ENCODE measurements around the gene RNGTT.
"Not testable (repeated sequence)": the region's sequence is repeated elsewhere in the genome, so short reads cannot be mapped to it uniquely, and the experiment has no call there.

RNGTT gene

DNA sequence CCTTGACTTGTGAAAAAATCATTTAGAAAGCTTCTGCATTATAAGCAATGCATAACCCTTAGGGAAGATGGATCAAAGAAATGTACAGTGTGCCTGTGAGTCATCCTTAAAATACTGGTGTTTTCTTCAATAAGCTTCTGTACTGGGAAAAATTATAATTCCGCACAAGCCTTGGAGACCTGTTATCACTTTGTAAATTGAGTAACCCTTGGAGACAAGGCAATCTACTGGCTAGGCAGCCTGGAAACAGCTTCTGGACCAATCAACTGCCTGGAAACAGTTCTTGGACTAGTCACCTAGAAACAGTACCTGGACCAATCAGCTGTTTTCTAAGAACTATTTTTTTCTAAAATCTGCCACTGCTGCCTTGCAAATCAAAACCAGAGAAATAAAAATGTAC is 25.8 kb upstream of the RNGTT start:
- H3K27me3 Mint-ChIP-seq (ENCODE audit: low read depth) = no peaks in the 10 kb centered on the region
- H3K4me1 Mint-ChIP-seq = peaks cover 12% of the 10 kb centered on the region
- no peaks in the 10 kb centered on the region for H3K9me3 Mint-ChIP-seq
- H3K36me3 Mint-ChIP-seq (ENCODE audit: low read depth) = no peaks in the 10 kb centered on the region
- TF ChIP-seq CTCF (IDR thresholded peaks at IDR 0.05; ENCODE audit: unreplicated experiment in 3 of 3) = no peak
- H3K4me3 Mint-ChIP-seq = no peak overlapping the region
- H3K27ac Mint-ChIP-seq = peak overlapping the region; percentile 7 to 75 (median 32)

- H3K9me3 Mint-ChIP-seq = no peaks in the 10 kb centered on the region
- H3K4me3 Mint-ChIP-seq = no peak overlapping the region
- no peaks in the 10 kb centered on the region for H3K36me3 Mint-ChIP-seq (ENCODE audit: low read depth)
- H3K4me1 Mint-ChIP-seq = peaks cover 18% of the 10 kb centered on the region
- H3K27me3 Mint-ChIP-seq (ENCODE audit: low read depth) = no peaks in the 10 kb centered on the region
- no peak overlapping the region for H3K27ac Mint-ChIP-seq
- no peak for TF ChIP-seq CTCF (IDR thresholded peaks at IDR 0.05; ENCODE audit: unreplicated experiment in 3 of 3)
Measured at GRCh38 chr6:88987922-88988321, 24.5 kb upstream of the RNGTT start.

- Mint-ChIP-seq H3K4me3 (no peak overlapping the region), H3K36me3 (ENCODE audit: low read depth) (no peaks in the 10 kb centered on the region), H3K27me3 (ENCODE audit: low read depth) (no peaks in the 10 kb centered on the region), H3K27ac (no peak overlapping the region), H3K4me1 (peaks cover 18% of the 10 kb centered on the region), H3K9me3 (no peaks in the 10 kb centered on the region)
- TF ChIP-seq CTCF (IDR thresholded peaks at IDR 0.05; ENCODE audit: unreplicated experiment in 3 of 3) = no peak
Measured at GRCh38 chr6:88985901-88986300, 22.5 kb upstream of the RNGTT start.

DNA sequence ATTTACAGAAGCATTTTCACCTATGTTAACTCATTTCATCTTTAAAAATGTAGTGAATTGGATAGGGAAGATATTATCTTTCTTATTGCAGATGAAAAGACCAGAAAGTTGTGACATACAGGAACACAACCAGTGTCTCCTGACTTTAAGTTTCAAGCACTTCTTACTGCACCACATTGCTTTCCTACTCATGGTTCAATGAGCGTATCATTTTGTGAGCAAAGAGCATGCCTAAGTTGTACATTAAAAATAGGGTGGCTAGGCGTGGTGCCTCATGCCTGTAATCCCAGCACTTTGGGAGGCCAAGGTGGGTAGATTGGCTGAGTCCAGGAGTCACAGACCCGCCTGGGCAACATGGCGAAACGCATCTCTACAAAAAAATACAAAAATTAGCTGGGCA is 21.2 kb upstream of the RNGTT start:
- no peaks in the 10 kb centered on the region for H3K27me3 Mint-ChIP-seq (ENCODE audit: low read depth)
- H3K4me3 Mint-ChIP-seq = no peak overlapping the region
- peaks cover 16% of the 10 kb centered on the region for H3K4me1 Mint-ChIP-seq
- no peaks in the 10 kb centered on the region for H3K9me3 Mint-ChIP-seq
- no peak overlapping the region for H3K27ac Mint-ChIP-seq
- no peaks in the 10 kb centered on the region for H3K36me3 Mint-ChIP-seq (ENCODE audit: low read depth)
- TF ChIP-seq CTCF (IDR thresholded peaks at IDR 0.05; ENCODE audit: unreplicated experiment in 3 of 3) = no peak

GRCh38 chr6:88984152-88984551 is 20.7 kb upstream of the RNGTT start:
- Mint-ChIP-seq H3K4me3 (no peak overlapping the region), H3K9me3 (no peaks in the 10 kb centered on the region), H3K27ac (no peak overlapping the region), H3K36me3 (ENCODE audit: low read depth) (no peaks in the 10 kb centered on the region), H3K27me3 (ENCODE audit: low read depth) (peaks cover under 1% of the 10 kb centered on the region), H3K4me1 (peaks cover 12% of the 10 kb centered on the region)
- no peak for TF ChIP-seq CTCF (IDR thresholded peaks at IDR 0.05; ENCODE audit: unreplicated experiment in 3 of 3)

DNA sequence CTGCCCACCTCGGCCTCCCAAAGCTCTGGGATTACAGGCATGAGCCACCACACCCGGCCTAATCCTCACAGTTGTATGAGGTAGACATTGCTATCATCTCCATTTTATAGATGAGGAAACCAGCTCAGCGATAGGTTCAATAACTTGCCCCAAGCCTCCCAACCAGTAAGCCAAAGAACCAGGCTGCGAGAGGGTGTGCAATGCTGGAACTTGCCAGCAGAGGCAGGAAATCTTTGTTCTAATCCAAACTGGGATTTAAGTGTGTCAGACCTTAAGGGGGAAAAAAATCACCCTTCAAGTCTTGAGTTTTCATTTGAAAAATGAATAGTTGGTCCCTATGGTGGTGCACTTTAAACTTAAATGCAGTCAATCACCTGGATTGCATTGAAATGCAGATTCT is 20.1 kb upstream of the RNGTT start:
- Mint-ChIP-seq H3K4me1 (peaks cover 8% of the 10 kb centered on the region), H3K27ac (no peak overlapping the region), H3K9me3 (no peaks in the 10 kb centered on the region), H3K36me3 (ENCODE audit: low read depth) (no peaks in the 10 kb centered on the region), H3K4me3 (no peak overlapping the region), H3K27me3 (ENCODE audit: low read depth) (peaks cover 5% of the 10 kb centered on the region)
- peak; percentile 52 to 61 (median 54) for TF ChIP-seq CTCF (IDR thresholded peaks at IDR 0.05; ENCODE audit: unreplicated experiment in 3 of 3)

- H3K27ac Mint-ChIP-seq; H3K27me3 Mint-ChIP-seq (ENCODE audit: low read depth); H3K4me3 Mint-ChIP-seq; H3K4me1 Mint-ChIP-seq; H3K9me3 Mint-ChIP-seq; H3K36me3 Mint-ChIP-seq (ENCODE audit: low read depth): not testable (repeated sequence)
Measured at GRCh38 chr6:88983129-88983528, 19.7 kb upstream of the RNGTT start.

Measured in nephron (organoid).